Central memory CD8-positive, alpha-beta T cell (primary cell): ENCODE measurements around the gene SEMA3C.

Experiments
- ATAC-seq: fragments of 150-1000 bp; cut with Tn5 transposase; replicated peaks from 2 replicates; pipeline ENCODE4 v1.10.0; 2022; ENCODE audit warnings: mild to moderate bottlenecking, moderate FRiP score, moderate number of reproducible peaks; ENCODE audit not compliant: poor library complexity, severe bottlenecking; ENCODE audit errors: extremely low read depth
- DNase-seq, 2 donors: peaks; one replicate each; pipeline ENCODE4 v3.0.0; 2021; ENCODE audit warnings: low spot score in 2 of 2
- H3K27ac Mint-ChIP-seq: one replicate; pipeline ENCODE4 v1.8.0; 2022; ENCODE audit warnings: low read depth, mild to moderate bottlenecking, moderate library complexity, mixed read lengths
- H3K27me3 Mint-ChIP-seq: one replicate; pipeline ENCODE4 v1.8.0; 2022; ENCODE audit warnings: mixed read lengths
- H3K36me3 Mint-ChIP-seq: one replicate; pipeline ENCODE4 v1.8.0; 2022; ENCODE audit warnings: mild to moderate bottlenecking, moderate library complexity, mixed read lengths; ENCODE audit not compliant: insufficient read depth
- H3K4me1 Mint-ChIP-seq: one replicate; pipeline ENCODE4 v1.8.0; 2022; ENCODE audit warnings: mixed read lengths
- H3K4me3 Mint-ChIP-seq: one replicate; pipeline ENCODE4 v1.8.0; 2022; ENCODE audit warnings: mild to moderate bottlenecking, moderate library complexity, mixed read lengths
- H3K9me3 Mint-ChIP-seq: one replicate; pipeline ENCODE4 v1.8.0; 2022; ENCODE audit warnings: mixed read lengths

The SEMA3C gene

GRCh38 chr7:80832006-80832405, 86.8 kb downstream of the SEMA3C start:
- H3K4me3 Mint-ChIP-seq: no peak overlapping the region
- H3K4me1 Mint-ChIP-seq: no peaks in the 10 kb centered on the region
- H3K27ac Mint-ChIP-seq: no peak overlapping the region
- no peaks in the 10 kb centered on the region for H3K27me3 Mint-ChIP-seq
- H3K9me3 Mint-ChIP-seq: peaks cover 16% of the 10 kb centered on the region
- no peak for DNase-seq
- H3K36me3 Mint-ChIP-seq: no peaks in the 10 kb centered on the region
- ATAC-seq: no peak

- H3K27ac Mint-ChIP-seq: no peak overlapping the region
- no peaks in the 10 kb centered on the region for H3K36me3 Mint-ChIP-seq
- no peak for ATAC-seq
- H3K9me3 Mint-ChIP-seq: peaks cover 21% of the 10 kb centered on the region
- no peak overlapping the region for H3K4me3 Mint-ChIP-seq
- H3K4me1 Mint-ChIP-seq: no peaks in the 10 kb centered on the region
- no peaks in the 10 kb centered on the region for H3K27me3 Mint-ChIP-seq
- DNase-seq: no peak
Observed at GRCh38 chr7:80830584-80831285, 88.1 kb downstream of the SEMA3C start.

- ATAC-seq (no peak), DNase-seq (no peak)
Observed at GRCh38 chr7:80830010-80830409, 88.8 kb downstream of the SEMA3C start.

GRCh38 chr7:80829527-80829926, 89.3 kb downstream of the SEMA3C start:
- no peak for DNase-seq
- Mint-ChIP-seq H3K36me3 (no peaks in the 10 kb centered on the region), H3K4me1 (no peaks in the 10 kb centered on the region), H3K4me3 (no peak overlapping the region), H3K27ac (no peak overlapping the region), H3K27me3 (no peaks in the 10 kb centered on the region), H3K9me3 (peaks cover 21% of the 10 kb centered on the region)
- ATAC-seq: no peak

More at GRCh38 chr7:80830010-80830409, 88.8 kb downstream of the SEMA3C start:
- no peaks in the 10 kb centered on the region for H3K27me3 Mint-ChIP-seq
- H3K27ac Mint-ChIP-seq: no peak overlapping the region
- no peak overlapping the region for H3K4me3 Mint-ChIP-seq
- H3K4me1 Mint-ChIP-seq: no peaks in the 10 kb centered on the region
- no peaks in the 10 kb centered on the region for H3K36me3 Mint-ChIP-seq
- H3K9me3 Mint-ChIP-seq: peaks cover 21% of the 10 kb centered on the region

GRCh38 chr7:80827239-80827633, 91.6 kb downstream of the SEMA3C start:
- Mint-ChIP-seq H3K27ac (no peak overlapping the region), H3K9me3 (peaks cover 17% of the 10 kb centered on the region), H3K4me1 (no peaks in the 10 kb centered on the region), H3K36me3 (no peaks in the 10 kb centered on the region), H3K27me3 (no peaks in the 10 kb centered on the region), H3K4me3 (no peak overlapping the region)
- ATAC-seq (no peak), DNase-seq (no peak)

GRCh38 chr7:80826520-80827238, 92.2 kb downstream of the SEMA3C start:
- ATAC-seq (no peak), DNase-seq (no peak)
- Mint-ChIP-seq H3K9me3 (peaks cover 20% of the 10 kb centered on the region), H3K27me3 (no peaks in the 10 kb centered on the region), H3K27ac (no peak overlapping the region), H3K36me3 (no peaks in the 10 kb centered on the region), H3K4me3 (no peak overlapping the region), H3K4me1 (no peaks in the 10 kb centered on the region)

GRCh38 chr7:80825499-80825898, 93.4 kb downstream of the SEMA3C start:
- H3K27me3 Mint-ChIP-seq: no peaks in the 10 kb centered on the region
- no peaks in the 10 kb centered on the region for H3K36me3 Mint-ChIP-seq
- H3K4me3 Mint-ChIP-seq: no peak overlapping the region
- DNase-seq (no peak), ATAC-seq (no peak)
- H3K9me3 Mint-ChIP-seq: peaks cover 12% of the 10 kb centered on the region
- H3K4me1 Mint-ChIP-seq: no peaks in the 10 kb centered on the region
- no peak overlapping the region for H3K27ac Mint-ChIP-seq

- Mint-ChIP-seq H3K27ac (no peak overlapping the region), H3K27me3 (no peaks in the 10 kb centered on the region), H3K4me1 (no peaks in the 10 kb centered on the region), H3K36me3 (no peaks in the 10 kb centered on the region), H3K4me3 (no peak overlapping the region), H3K9me3 (peaks cover 11% of the 10 kb centered on the region)
- DNase-seq (no peak), ATAC-seq (no peak)
Observed at GRCh38 chr7:80824253-80824652, 94.6 kb downstream of the SEMA3C start.

GRCh38 chr7:80823057-80823456, 95.8 kb downstream of the SEMA3C start:
- ATAC-seq: no peak
- DNase-seq: no peak
- H3K4me1 Mint-ChIP-seq: no peaks in the 10 kb centered on the region
- no peak overlapping the region for H3K27ac Mint-ChIP-seq
- H3K27me3 Mint-ChIP-seq: no peaks in the 10 kb centered on the region
- no peak overlapping the region for H3K4me3 Mint-ChIP-seq
- H3K36me3 Mint-ChIP-seq: no peaks in the 10 kb centered on the region
- peaks cover 11% of the 10 kb centered on the region for H3K9me3 Mint-ChIP-seq

GRCh38 chr7:80821771-80822319, 97.0 kb downstream of the SEMA3C start:
- no peaks in the 10 kb centered on the region for H3K36me3 Mint-ChIP-seq
- ATAC-seq (no peak), DNase-seq (no peak)
- no peaks in the 10 kb centered on the region for H3K4me1 Mint-ChIP-seq
- no peaks in the 10 kb centered on the region for H3K27me3 Mint-ChIP-seq
- H3K27ac Mint-ChIP-seq: no peak overlapping the region
- peaks cover 11% of the 10 kb centered on the region for H3K9me3 Mint-ChIP-seq
- no peak overlapping the region for H3K4me3 Mint-ChIP-seq

GRCh38 chr7:80819503-80819902, 99.3 kb downstream of the SEMA3C start:
- Mint-ChIP-seq H3K36me3 (no peaks in the 10 kb centered on the region), H3K27ac (no peak overlapping the region), H3K4me3 (no peak overlapping the region), H3K27me3 (no peaks in the 10 kb centered on the region), H3K4me1 (no peaks in the 10 kb centered on the region), H3K9me3 (peaks cover 19% of the 10 kb centered on the region)
- no peak for ATAC-seq
- DNase-seq: no peak

- Mint-ChIP-seq H3K27ac (no peak overlapping the region), H3K4me1 (no peaks in the 10 kb centered on the region), H3K9me3 (peaks cover 23% of the 10 kb centered on the region), H3K36me3 (no peaks in the 10 kb centered on the region), H3K27me3 (no peaks in the 10 kb centered on the region), H3K4me3 (no peak overlapping the region)
- no peak for DNase-seq
- ATAC-seq: no peak
Observed at GRCh38 chr7:80818181-80818580, 100.7 kb downstream of the SEMA3C start.

GRCh38 chr7:80816806-80817205, 102.0 kb downstream of the SEMA3C start:
- Mint-ChIP-seq H3K4me1 (no peaks in the 10 kb centered on the region), H3K27ac (no peak overlapping the region), H3K4me3 (no peak overlapping the region), H3K27me3 (no peaks in the 10 kb centered on the region), H3K9me3 (peaks cover 24% of the 10 kb centered on the region), H3K36me3 (no peaks in the 10 kb centered on the region)
- no peak for DNase-seq
- no peak for ATAC-seq
